ENCODE results near the gene FADS3.

Gene FADS3

DNA sequence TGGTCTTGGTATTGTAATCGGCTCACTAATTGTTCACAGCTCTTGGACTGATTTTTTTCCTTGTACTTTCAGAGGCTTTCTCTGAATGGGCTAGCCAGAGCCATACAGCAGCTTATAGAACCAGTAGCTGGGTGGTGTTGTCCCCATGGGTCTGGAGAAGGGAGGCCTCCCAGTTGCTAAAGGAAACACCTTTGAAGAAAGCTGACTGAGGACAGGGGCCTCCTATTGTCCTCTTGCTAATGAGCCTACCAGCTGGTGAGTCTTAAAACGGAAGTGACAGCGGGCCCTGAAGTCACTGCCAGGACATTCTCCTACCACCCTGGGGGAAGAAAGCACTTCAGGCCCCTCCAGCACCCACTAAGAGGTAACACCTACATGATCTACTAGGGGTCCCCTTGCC, 9.9 kb downstream of the FADS3 start:
- DNase-seq (ENCODE audit: low read depth) = no peak
- no peak overlapping the region for H3K4me3 ChIP-seq (ENCODE audit: low read depth, low read length)
- TF ChIP-seq, protein P1, sequence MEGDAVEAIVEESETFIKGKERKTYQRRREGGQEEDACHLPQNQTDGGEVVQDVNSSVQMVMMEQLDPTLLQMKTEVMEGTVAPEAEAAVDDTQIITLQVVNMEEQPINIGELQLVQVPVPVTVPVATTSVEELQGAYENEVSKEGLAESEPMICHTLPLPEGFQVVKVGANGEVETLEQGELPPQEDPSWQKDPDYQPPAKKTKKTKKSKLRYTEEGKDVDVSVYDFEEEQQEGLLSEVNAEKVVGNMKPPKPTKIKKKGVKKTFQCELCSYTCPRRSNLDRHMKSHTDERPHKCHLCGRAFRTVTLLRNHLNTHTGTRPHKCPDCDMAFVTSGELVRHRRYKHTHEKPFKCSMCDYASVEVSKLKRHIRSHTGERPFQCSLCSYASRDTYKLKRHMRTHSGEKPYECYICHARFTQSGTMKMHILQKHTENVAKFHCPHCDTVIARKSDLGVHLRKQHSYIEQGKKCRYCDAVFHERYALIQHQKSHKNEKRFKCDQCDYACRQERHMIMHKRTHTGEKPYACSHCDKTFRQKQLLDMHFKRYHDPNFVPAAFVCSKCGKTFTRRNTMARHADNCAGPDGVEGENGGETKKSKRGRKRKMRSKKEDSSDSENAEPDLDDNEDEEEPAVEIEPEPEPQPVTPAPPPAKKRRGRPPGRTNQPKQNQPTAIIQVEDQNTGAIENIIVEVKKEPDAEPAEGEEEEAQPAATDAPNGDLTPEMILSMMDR (IDR thresholded peaks at IDR 0.05; ENCODE audit: control insufficient read depth, extremely low read depth, insufficient read depth) = no peak

DNA sequence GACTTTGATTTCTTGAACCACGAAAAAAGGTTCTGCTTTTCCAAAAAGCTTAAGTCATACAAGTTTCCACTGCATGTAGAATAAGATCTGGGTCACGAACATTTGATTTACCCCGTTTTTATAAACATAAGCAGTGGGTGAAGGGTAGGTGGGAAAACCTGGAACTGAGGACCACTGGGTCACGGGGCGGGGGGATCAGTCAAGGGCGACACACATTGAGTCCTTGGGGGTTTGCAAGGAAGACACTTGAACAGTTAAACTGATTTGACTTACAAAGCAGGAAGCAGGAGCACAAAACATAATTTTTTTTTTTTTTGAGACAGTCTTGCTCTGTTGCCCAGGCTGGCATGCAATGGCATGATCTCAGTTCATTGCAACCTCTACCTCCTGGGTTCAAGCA, 10.9 kb downstream of the FADS3 start:
- TF ChIP-seq, protein P1 (IDR thresholded peaks at IDR 0.05; ENCODE audit: control insufficient read depth, extremely low read depth, insufficient read depth) = no peak
- H3K4me3 ChIP-seq (ENCODE audit: low read depth, low read length) = no peak overlapping the region
- DNase-seq (ENCODE audit: low read depth) = no peak

DNA sequence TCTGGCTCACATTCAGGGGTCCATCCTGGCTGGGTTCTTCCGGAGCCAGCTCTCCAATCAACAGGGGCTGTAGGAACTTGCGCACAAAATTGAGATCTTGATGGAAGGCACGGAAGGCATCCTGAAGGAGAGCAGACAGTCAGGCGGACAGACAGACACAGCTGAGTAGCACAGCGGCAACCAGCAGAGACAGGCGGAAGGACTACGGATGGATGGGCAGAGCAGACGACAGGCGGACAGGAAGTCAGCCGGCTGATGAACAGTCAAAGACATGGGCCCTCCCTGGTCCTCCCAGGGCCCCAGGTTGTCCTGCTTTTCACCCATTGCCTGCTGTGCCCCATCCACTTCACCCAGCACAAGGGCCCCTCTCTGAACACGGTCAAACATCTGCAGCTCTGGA, 11.3 kb downstream of the FADS3 start:
- no peak overlapping the region for H3K4me3 ChIP-seq (ENCODE audit: low read depth, low read length)

DNA sequence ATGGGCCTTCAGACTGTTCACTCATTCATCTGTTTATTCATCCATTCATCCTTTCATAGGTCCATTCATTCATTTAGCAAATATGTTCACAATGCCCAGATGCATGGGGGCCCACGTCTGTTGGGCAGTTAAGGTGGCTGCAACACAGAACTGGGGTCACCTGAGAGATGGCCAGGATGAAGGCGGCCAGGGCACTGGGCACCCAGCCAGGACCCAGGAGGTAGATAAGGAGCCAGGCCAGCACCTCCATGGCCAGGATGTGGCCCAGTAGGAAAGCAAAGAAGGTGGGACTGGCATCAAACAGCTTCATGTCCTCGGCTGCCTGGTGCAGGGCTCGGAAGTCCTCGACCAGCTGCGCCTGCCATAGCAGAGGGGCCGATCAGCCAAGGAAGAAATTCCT, 12.2 kb downstream of the FADS3 start:
- no peak for DNase-seq (ENCODE audit: low read depth)
- H3K4me3 ChIP-seq (ENCODE audit: low read depth, low read length) = no peak overlapping the region
- TF ChIP-seq, protein P1 (IDR thresholded peaks at IDR 0.05; ENCODE audit: control insufficient read depth, extremely low read depth, insufficient read depth) = no peak

More for the DNA sequence above, 11.3 kb downstream of the FADS3 start:
- TF ChIP-seq, protein P1 (IDR thresholded peaks at IDR 0.05; ENCODE audit: control insufficient read depth, extremely low read depth, insufficient read depth) = no peak
- DNase-seq (ENCODE audit: low read depth) = no peak

DNA sequence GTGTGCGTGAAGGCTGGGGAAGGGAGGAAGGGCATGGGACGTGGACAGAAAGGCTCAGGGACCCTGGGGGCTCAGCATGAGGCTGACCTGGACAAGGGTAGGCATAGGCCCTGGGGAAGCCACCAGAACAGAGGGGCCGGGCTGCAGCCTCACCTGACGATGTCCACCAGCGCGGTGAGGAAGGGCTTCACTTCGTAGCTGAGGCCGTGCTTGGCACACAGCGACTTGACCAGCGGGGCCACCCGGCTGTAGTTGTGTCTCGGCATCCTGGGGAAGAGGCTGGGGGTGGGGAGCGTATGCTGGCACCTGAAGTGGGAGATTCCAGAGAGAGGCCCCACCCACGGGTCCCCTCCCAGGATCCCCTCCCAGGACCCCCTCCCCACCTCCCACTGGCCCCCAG, 15.6 kb downstream of the FADS3 start:
- no peak for DNase-seq (ENCODE audit: low read depth)
- TF ChIP-seq, protein P1 (IDR thresholded peaks at IDR 0.05; ENCODE audit: control insufficient read depth, extremely low read depth, insufficient read depth) = no peak
- no peak overlapping the region for H3K4me3 ChIP-seq (ENCODE audit: low read depth, low read length)

DNA sequence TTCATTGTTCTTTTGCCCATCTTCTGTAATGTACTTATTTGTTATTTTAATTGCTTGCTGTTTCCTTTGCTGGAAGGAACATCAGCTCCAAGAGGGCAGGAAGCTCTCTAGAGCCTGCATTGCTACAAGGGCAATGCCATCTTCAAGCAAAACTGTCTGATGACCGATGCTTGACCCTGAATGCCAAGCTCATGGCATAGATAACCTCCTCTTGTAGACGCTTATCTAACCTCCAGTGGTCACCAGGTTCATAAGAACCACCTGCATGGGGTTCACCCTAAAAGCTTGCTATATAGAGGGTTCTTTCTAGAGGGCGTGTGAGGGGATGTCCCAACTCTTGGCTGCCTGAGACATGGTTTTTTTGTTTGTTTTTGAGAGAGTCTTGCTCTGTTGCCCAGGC, 16.5 kb downstream of the FADS3 start:
- no peak for DNase-seq (ENCODE audit: low read depth)
- no peak overlapping the region for H3K4me3 ChIP-seq (ENCODE audit: low read depth, low read length)
- TF ChIP-seq, protein P1 (IDR thresholded peaks at IDR 0.05; ENCODE audit: control insufficient read depth, extremely low read depth, insufficient read depth) = no peak

DNA sequence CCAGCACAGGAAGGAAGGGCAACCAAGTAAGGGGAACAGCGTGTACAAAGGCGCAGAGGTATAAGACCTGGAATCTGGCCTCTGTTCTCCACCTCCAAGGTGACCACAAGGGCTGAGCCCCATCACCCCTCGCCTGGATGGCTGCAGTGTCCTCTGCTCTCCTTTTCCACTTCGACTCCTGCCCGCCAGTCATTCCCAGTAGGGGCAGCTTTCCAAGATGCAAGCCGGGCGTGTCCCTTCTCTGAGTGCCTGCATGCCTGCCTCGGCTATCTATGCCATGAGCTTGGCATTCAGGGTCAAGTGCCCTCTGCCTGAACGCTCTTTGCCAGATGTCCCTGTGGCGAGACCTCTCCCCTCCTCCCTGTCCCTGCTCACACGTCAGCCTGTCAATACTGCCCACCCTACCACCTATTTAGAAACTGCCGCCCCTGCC, 17.0 kb downstream of the FADS3 start:
- TF ChIP-seq, protein P1 (IDR thresholded peaks at IDR 0.05; ENCODE audit: control insufficient read depth, extremely low read depth, insufficient read depth) = no peak
- DNase-seq (ENCODE audit: low read depth) = no peak
- no peak overlapping the region for H3K4me3 ChIP-seq (ENCODE audit: low read depth, low read length)
